Adipocyte (in vitro differentiated cells): ENCODE data around the gene LILRB2.
"Not testable (repeated sequence)": the region's sequence is repeated elsewhere in the genome, so short reads cannot be mapped to it uniquely, and the experiment has no call there.

Source experiments
- DNase-seq: peaks from one replicate; pipeline ENCODE4 v3.0.0-alpha.2; 2015; ENCODE audit warnings: low read depth
- H3K27me3 ChIP-seq: replicated peaks from 2 replicates; pipeline ENCODE4 v1.7.0; 2013; ENCODE audit warnings: mild to moderate bottlenecking, low read length, moderate library complexity; ENCODE audit not compliant: control insufficient read depth, insufficient read depth
- H3K36me3 ChIP-seq: 2 replicates; pipeline ENCODE4 v1.7.0; 2013; ENCODE audit warnings: low read length, mild to moderate bottlenecking, moderate library complexity; ENCODE audit not compliant: control insufficient read depth, insufficient read depth, severe bottlenecking
- H3K4me1 ChIP-seq: 2 replicates; pipeline ENCODE4 v1.7.0; 2013; ENCODE audit warnings: mild to moderate bottlenecking, low read length, moderate library complexity; ENCODE audit not compliant: control insufficient read depth, insufficient read depth
- H3K4me3 ChIP-seq: 2 replicates; pipeline ENCODE4 v1.7.0; 2013; ENCODE audit warnings: mild to moderate bottlenecking, low read length, moderate library complexity
- H3K9ac ChIP-seq: 2 replicates; pipeline ENCODE4 v1.7.0; 2013; ENCODE audit warnings: mild to moderate bottlenecking, low read length, moderate library complexity
- H3K9me3 ChIP-seq: 2 replicates; pipeline ENCODE4 v1.7.0; 2013; ENCODE audit warnings: mild to moderate bottlenecking, low read length, moderate library complexity; ENCODE audit not compliant: control insufficient read depth

LILRB2 gene

DNA sequence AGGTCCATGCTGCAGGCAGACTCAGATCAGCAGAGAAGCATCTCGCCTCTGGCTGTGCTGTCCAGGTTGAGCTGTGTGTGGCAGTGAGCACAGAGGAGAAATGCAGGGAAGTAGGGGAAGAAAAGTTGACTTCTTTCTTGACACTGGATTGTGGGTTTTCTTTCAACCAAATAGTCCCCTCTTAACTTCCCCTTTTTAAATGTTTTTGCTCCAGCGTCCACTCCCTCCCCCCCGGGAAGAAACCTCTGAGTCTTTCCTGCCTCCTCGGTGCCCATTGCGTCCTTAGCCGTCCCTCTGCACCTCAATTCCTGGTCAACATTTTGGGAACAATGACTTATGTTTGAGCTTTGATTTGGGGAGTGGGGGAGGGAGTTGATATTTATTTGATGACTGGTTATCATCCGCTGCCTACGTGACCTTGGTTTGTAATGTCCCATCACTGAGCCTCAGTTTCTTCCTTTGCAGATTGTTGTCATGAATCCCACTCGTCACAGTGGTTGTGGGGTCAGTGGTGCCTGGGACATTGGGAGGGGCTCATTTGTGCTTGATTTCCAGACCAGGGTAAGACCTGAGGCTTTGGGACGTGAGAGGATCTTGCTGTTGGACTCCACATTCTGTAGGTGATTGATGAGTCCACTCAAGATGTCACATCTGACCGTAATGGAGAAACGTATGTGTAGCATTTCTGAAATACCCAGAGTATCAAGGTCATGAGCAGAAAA lies at the start of gene LILRB2:
Gene LILRB2 (minus strand): TSS at position 104 of the 722 bp plus-strand sequence. CDS start 614 bp downstream, outside the sequence.
- H3K36me3 ChIP-seq: no peaks in the 10 kb centered on the region
- no peak for DNase-seq
- no peaks in the 10 kb centered on the region for H3K9me3 ChIP-seq
- no peaks in the 10 kb centered on the region for H3K4me1 ChIP-seq
- peaks cover 24% of the 10 kb centered on the region for H3K27me3 ChIP-seq
- H3K4me3 ChIP-seq: no peak within 1 kb of the TSS
- H3K9ac ChIP-seq: no peak within 1 kb of the TSS

DNA sequence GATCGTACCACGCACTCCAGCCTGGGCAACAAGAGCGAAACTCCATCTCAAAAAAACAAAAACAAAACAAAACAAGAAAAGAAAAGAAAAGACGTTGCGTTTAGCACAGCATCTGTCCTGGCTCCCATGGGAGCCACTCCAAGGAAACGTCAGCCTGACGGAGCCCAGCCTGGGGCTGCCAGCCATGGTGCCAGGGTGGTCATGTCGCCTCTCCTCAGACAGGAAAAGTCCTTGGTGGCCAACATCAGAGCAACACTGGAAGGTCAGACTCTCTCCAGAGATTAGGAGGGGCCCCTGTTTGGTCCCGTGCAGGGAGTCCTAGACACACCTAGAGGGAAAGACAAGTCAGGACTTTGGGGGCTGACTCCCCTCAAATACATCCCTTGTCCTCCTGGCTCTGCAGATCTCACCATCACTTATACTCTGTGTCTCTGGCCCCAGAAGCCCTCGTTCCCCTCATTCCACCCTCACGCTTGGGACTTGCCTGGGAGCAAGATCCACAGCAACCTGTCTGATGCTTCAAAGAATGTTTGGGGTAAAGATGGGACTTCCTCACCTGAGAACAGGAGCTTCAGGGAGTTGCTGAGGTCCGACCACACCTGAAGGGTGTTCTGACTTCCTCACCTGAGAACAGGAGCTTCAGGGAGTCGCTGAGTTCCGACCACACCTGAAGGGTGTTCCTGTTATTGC lies 48.7 kb upstream of the LILRB2 start:
- Histone ChIP-seq H3K4me1 (no peaks in the 10 kb centered on the region), H3K27me3 (peaks cover 13% of the 10 kb centered on the region), H3K9me3 (no peaks in the 10 kb centered on the region), H3K36me3 (no peaks in the 10 kb centered on the region), H3K9ac (no peak overlapping the region), H3K4me3 (no peak overlapping the region)
- no peak for DNase-seq

DNA sequence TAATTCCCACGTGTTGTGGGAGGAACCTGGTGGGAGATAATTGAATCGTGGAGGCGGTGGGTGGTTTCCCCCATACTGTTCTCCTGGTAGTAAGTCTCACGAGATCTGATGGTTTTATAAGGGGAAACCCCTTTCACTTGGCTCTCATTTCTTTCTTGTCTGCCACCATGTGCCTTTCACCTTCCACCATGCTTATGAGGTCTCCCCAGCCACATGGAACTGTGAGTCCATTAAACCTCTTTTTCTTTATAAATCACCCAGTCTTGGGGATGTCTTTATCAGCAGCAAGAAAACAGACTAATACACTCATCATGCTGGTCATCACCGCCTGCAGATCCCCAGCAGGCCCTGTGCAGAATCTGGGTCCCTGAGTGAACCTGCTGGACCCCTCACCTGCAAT lies 47.9 kb upstream of the LILRB2 start:
- not testable (repeated sequence) for H3K4me1 ChIP-seq, H3K4me3 ChIP-seq, H3K9me3 ChIP-seq, H3K9ac ChIP-seq, H3K36me3 ChIP-seq, DNase-seq
- peaks cover 18% of the 10 kb centered on the region for H3K27me3 ChIP-seq

DNA sequence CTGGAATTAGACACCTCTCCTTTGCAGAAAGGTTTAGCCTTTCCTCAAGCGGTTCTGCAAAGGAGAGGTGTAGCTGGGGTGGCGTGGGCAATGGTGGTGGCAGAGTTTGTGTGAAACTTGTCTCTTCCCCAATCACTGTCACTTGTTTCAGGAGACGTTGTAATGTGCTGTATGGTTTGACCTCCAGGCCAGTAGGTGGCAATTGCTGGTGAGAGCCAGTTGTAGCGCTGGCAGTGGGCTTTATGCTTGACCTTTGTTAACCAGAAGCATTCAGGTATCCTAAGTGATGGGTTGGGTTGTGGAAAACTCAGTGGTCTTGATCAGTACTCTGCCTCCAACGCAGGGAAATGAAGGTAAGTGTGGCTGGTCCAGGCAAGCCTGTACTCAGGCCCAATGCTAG lies 44.7 kb upstream of the LILRB2 start:
- DNase-seq: no peak
- no peaks in the 10 kb centered on the region for H3K4me1 ChIP-seq
- H3K9me3 ChIP-seq: no peaks in the 10 kb centered on the region
- peaks cover 12% of the 10 kb centered on the region for H3K27me3 ChIP-seq
- H3K9ac ChIP-seq: no peak overlapping the region
- no peaks in the 10 kb centered on the region for H3K36me3 ChIP-seq
- H3K4me3 ChIP-seq: no peak overlapping the region

DNA sequence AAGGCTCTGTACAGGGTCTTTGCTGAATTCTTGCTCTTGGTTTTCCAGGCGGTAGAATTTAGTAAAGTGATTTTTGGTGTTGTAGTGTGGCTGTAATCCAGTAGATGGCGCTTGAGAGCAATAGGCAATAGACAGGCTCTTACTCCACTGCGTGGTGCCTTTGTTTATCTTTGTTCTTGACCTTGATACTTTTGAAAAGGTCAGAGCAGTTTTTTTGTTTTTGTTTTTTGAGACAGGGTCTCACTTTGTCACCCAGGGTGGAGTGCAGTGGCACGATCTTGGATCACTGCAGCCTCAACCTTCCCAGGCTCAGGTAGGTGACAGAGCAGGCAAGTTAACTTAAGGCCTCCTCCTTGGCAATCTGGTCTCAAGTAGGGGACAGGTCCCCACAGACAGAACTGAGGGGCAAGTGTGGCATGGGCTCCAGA lies 44.3 kb upstream of the LILRB2 start:
- Histone ChIP-seq H3K36me3 (no peaks in the 10 kb centered on the region), H3K27me3 (peaks cover 16% of the 10 kb centered on the region), H3K4me3 (no peak overlapping the region), H3K9me3 (no peaks in the 10 kb centered on the region), H3K9ac (no peak overlapping the region), H3K4me1 (no peaks in the 10 kb centered on the region)
- DNase-seq: peak; percentile 38

DNA sequence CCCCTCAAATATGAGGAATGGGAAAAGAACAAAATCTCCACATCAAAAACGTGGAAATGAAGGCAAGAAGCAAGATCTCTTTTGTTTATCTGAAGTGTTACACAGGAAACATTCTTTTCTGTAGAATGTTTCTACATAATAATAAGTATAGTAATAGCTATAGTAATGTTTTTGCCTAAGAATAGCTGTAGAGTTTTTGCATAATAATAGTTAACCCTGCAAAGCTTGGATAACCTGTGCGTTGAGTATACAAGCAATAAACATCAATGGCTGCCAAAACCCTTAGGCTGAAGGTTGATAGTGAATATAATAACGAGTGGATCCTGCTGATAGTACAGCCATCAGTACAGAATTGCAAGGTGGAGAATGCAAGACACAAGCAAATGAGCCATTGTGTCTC lies 43.2 kb upstream of the LILRB2 start:
- Histone ChIP-seq H3K4me3 (no peak overlapping the region), H3K9me3 (no peaks in the 10 kb centered on the region), H3K9ac (no peak overlapping the region), H3K4me1 (no peaks in the 10 kb centered on the region), H3K27me3 (peaks cover 14% of the 10 kb centered on the region), H3K36me3 (no peaks in the 10 kb centered on the region)
- DNase-seq: no peak

DNA sequence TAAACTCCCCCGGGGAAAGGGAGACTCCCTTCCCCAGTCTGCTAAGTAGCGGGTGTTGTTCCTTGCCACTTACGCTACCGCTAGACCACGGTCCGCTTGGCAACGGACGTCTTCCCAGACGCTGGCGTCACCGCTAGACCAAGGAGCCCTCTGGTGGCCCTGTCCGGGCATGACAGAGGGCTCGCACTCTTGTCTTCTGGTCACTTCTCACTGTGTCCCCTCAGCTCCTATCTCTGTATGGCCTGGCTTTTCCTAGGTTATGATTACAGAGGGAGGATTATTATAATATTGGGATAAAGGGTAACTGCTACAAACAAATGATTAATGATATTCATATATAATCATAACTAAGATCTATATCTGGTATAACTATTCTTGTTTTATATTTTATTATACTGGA lies 42.0 kb upstream of the LILRB2 start:
- peaks cover 14% of the 10 kb centered on the region for H3K27me3 ChIP-seq
- not testable (repeated sequence) for H3K4me3 ChIP-seq, H3K4me1 ChIP-seq, H3K9ac ChIP-seq, DNase-seq, H3K9me3 ChIP-seq, H3K36me3 ChIP-seq

DNA sequence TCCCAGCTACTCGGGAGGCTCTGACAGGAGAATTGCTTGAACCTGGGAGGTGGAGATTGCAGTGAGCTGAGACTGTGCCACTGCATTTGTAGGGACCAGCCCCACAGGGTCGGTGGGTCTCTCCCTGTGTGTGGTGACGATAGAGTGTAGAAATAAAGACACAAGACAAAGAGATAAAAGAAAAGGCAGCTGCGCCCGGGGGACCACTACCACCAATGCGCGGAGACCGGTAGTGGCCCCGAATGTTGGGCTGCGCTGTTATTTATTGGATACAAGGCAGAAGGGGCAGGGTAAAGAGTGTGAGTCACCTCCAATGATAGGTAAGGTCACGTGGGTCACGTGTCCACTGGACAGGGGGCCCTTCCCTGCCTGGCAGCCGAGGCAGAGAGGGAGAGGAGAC lies 41.4 kb upstream of the LILRB2 start:
- DNase-seq, H3K4me3 ChIP-seq, H3K9ac ChIP-seq, H3K4me1 ChIP-seq, H3K36me3 ChIP-seq, H3K9me3 ChIP-seq: not testable (repeated sequence)
- H3K27me3 ChIP-seq: peaks cover 17% of the 10 kb centered on the region

DNA sequence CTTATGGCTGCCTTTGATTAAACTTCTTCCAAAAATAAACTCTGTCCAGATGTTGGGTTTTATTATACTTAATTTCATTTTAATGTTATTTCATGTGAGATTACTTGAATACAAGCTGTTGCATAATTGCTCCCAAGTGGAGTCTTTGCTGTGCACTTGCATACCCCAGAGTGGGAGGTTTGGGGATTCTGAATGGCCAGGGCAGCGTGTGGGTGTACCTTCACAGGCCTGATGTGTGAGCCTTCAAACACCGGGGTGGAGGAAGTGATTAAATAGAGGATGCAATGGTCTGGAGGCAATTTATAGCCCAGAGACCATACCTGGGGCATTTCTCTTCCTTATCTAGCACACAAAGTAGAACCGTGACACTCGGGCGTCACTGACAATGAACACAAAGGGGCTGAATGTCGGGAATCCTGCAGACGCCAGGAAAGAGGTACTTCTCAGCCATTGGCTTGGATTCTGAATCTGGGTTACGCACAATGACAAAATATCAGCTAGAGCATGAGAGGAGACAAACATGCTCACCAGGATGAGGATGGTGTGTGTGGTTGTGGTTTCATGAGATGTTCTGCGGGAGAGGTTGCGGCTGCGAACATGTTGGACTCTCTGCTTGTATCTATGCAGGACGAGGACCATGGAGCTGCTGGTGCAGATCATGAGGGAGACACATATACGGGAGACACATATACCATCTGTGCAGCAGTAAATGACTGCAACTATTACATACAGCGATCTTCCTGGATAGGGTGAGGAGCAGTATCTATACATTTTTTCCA lies 39.2 kb upstream of the LILRB2 start:
- H3K9ac ChIP-seq: no peak overlapping the region
- no peaks in the 10 kb centered on the region for H3K4me1 ChIP-seq
- peaks cover 20% of the 10 kb centered on the region for H3K27me3 ChIP-seq
- no peak for DNase-seq
- H3K36me3 ChIP-seq: no peaks in the 10 kb centered on the region
- no peak overlapping the region for H3K4me3 ChIP-seq
- no peaks in the 10 kb centered on the region for H3K9me3 ChIP-seq

DNA sequence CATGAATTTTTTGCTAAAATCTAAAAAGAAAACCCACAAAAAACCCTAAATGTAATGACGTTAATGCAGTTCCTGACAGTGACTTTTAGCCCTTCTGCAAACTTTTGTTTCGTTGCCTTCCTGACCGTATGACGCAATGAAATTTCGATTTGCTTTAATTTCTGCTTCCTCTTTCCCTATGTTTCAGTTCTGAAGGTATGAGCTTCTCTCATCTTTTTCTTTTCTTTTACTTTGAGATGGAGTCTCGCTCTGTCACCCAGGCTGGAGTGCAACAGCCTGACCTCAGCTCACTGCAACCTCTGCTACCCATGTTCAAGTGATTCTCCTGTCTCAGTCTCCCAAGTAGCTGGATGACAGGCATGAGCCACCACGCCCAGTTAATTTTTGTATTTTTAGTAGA lies 38.1 kb upstream of the LILRB2 start:
- no peak for DNase-seq
- Histone ChIP-seq H3K4me3 (no peak overlapping the region), H3K27me3 (peaks cover 16% of the 10 kb centered on the region), H3K9me3 (no peaks in the 10 kb centered on the region), H3K9ac (no peak overlapping the region), H3K4me1 (no peaks in the 10 kb centered on the region), H3K36me3 (no peaks in the 10 kb centered on the region)

DNA sequence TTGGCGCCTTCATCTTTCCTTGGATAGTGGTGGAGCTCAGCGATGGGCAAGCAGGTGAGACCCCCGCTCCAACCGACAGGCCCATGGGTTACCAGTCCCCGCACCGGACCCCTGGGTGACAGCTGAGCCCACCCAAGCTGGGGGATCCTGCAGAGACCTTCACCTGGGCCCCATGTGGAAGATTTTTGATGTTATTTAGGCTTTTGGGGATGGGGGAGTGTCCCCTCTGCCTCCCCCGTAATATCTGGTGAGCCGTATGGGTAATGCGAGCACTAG lies 37.0 kb upstream of the LILRB2 start:
- Histone ChIP-seq H3K36me3 (no peaks in the 10 kb centered on the region), H3K27me3 (peaks cover 15% of the 10 kb centered on the region), H3K4me1 (no peaks in the 10 kb centered on the region), H3K9ac (no peak overlapping the region), H3K9me3 (no peaks in the 10 kb centered on the region), H3K4me3 (no peak overlapping the region)
- DNase-seq: no peak
